Astrocyte of the spinal cord (primary cell): ENCODE data around the gene TMEM69.
A peak's percentile ranks its signal among the peaks of the same experiment; 100 is the strongest.

ENCODE experiments used
- DNase-seq: peaks from one replicate; pipeline ENCODE4 v3.0.0; 2011; ENCODE audit warnings: low read depth, low spot score
- H3K4me3 ChIP-seq: 2 replicates; pipeline ENCODE4 v1.5.1; 2011; ENCODE audit warnings: low read depth, mild to moderate bottlenecking, low read length, moderate library complexity
- in situ Hi-C: cut with HindIII; loops from 2 replicates; pipeline ENCODE4 v1.10.0; 2017; ENCODE audit warnings: low sequenced_read_pairs
- TF ChIP-seq, protein P1 (sequence below): IDR thresholded peaks from 2 replicates; pipeline ENCODE4 v1.5.1; 2012; ENCODE audit warnings: low read depth, mild to moderate bottlenecking, low read length, inconsistent platforms

Gene TMEM69, protein sequence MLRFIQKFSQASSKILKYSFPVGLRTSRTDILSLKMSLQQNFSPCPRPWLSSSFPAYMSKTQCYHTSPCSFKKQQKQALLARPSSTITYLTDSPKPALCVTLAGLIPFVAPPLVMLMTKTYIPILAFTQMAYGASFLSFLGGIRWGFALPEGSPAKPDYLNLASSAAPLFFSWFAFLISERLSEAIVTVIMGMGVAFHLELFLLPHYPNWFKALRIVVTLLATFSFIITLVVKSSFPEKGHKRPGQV

GRCh38 chr1:45687754-45688740, at the start of gene TMEM69:
TSS of gene TMEM69 (plus strand) at chr1:45688181. CDS start at chr1:45691069, 2,888 bp downstream.
- in situ Hi-C loops, result no loop called here
- DNase-seq, result peak; percentile 92
- peak within 1 kb of the TSS; percentile 95 for H3K4me3 ChIP-seq
- TF ChIP-seq, protein P1, sequence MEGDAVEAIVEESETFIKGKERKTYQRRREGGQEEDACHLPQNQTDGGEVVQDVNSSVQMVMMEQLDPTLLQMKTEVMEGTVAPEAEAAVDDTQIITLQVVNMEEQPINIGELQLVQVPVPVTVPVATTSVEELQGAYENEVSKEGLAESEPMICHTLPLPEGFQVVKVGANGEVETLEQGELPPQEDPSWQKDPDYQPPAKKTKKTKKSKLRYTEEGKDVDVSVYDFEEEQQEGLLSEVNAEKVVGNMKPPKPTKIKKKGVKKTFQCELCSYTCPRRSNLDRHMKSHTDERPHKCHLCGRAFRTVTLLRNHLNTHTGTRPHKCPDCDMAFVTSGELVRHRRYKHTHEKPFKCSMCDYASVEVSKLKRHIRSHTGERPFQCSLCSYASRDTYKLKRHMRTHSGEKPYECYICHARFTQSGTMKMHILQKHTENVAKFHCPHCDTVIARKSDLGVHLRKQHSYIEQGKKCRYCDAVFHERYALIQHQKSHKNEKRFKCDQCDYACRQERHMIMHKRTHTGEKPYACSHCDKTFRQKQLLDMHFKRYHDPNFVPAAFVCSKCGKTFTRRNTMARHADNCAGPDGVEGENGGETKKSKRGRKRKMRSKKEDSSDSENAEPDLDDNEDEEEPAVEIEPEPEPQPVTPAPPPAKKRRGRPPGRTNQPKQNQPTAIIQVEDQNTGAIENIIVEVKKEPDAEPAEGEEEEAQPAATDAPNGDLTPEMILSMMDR, result peak; percentile 9

GRCh38 chr1:45640293-45640692, 47.7 kb upstream of the TMEM69 start:
- no peak for DNase-seq
- TF ChIP-seq, protein P1, result no peak
- in situ Hi-C loops, result no loop called here
- H3K4me3 ChIP-seq, result no peak overlapping the region

GRCh38 chr1:45643321-45643720, 44.7 kb upstream of the TMEM69 start:
- no peak overlapping the region for H3K4me3 ChIP-seq
- TF ChIP-seq, protein P1, result no peak
- no peak for DNase-seq
- in situ Hi-C loops, result no loop called here

DNA sequence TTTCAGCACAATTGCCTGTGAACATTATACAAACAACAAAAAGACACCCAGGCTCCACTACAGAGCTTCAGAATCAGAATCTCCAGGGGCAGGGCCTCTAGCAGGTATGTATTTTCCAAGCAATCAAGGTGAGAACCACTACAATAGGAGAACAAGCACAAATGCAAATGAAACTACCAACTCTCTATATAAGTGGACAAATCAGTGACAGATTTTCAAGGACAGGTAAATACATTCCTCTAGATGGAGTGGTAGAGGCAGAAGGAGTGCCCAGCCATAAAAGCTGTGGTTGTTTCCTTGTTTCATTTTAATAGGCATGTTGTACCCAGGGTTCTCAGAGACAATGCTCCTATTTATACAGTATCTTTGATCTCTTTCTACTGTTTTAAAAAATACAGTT, 44.0 kb upstream of the TMEM69 start:
- no peak for DNase-seq
- in situ Hi-C loops, result no loop called here
- TF ChIP-seq, protein P1, result no peak
- H3K4me3 ChIP-seq, result no peak overlapping the region

DNA sequence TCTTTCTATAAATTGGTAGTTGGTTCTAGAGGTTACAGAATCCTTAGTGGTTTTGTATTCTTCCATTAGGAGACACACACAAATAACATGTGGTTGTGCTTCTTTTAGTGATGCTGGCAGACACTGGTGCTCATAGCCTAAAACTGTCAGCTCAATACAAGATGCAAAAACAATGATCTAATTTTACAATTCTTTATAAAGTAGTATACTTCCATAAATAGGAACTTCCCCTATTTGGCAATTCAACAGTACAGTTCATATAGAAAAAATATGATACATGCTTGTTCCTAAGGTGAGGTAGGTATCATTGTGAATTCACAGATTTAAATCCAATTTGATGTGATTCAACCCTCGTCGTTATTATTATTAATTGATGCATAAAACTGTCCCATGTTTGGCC, 43.3 kb upstream of the TMEM69 start:
- no peak overlapping the region for H3K4me3 ChIP-seq
- TF ChIP-seq, protein P1, result no peak
- in situ Hi-C loops, result no loop called here
- DNase-seq, result no peak

DNA sequence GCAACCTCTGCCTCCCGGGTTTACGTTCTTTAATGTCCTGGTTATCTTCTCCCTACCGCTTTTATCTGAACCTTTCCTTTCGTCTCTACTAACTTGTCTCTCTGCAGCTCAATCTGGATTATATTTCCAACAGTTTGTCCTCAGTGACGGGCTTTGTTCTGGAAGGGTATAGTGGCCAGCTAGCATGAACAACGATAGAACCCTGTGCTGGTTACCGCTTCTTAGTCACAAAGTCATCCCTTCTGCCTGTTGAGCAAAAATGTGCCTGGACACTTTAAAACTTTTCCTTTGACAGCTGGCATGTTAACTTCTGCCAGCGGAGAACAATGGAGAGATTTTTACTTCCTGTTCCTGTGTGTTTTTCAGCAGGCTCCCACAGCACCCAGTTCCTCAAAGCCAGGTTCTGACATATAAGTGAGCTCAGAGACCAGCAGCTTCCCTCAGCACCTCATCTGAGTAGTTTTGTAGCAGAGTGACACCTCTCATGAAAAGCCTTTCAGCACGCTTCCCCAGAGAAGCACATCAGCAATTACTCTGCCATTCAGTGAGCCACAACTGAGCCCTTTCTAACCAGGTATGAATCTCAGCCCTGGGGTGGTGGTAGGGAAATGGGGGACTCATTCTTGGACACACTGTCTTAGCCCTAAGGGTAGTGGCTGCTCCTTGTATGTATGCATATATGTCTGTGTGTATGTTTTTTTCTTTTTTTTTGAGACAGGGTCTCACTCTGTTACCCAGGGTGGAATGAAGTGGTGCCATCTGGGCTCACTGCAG, 40.5 kb upstream of the TMEM69 start:
- DNase-seq, result no peak
- in situ Hi-C loops, result no loop called here
- TF ChIP-seq, protein P1, result no peak
- H3K4me3 ChIP-seq, result no peak overlapping the region
